Mammary epithelial cell (primary cell): ENCODE results near the gene IL17A.

Source experiments
- EZH2 ChIP-seq: IDR thresholded peaks from 2 replicates; pipeline ENCODE4 v1.6.1; 2012; ENCODE audit warnings: low read length, inconsistent platforms, borderline replicate concordance
- TF ChIP-seq, protein P1 (sequence below), 2 donors: IDR thresholded peaks in 1 of 2; conservative IDR thresholded peaks in 1 of 2; 2 replicates each; pipeline ENCODE4 v1.5.1; 2011 to 2012; ENCODE audit warnings: inconsistent platforms in 2 of 2, low read length in 2 of 2, mild to moderate bottlenecking in 2 of 2, control low read depth in 1 of 2, low read depth in 1 of 2; ENCODE audit not compliant: insufficient read depth in 1 of 2; ENCODE audit errors: extremely low read depth in 1 of 2

DNA sequence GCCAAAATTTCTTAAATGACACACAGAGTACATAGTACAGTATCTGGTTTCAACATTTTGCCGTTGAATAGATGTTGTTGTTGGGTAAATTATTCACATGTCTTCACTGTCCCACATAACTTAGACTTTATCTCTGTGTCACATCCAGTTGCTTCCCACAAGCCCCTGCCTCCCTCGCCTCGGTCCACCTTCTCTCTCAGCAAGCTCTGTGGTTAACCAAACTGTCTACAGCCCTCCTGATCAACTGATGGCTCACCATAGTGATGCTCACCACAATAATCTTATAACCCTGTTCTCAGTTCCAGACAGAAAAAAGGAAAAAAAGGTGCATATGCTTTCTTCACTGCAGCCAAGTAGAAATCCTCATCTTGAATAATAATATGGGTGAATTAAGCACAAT is 35.1 kb downstream of the IL17A start:
- TF ChIP-seq, protein P1, sequence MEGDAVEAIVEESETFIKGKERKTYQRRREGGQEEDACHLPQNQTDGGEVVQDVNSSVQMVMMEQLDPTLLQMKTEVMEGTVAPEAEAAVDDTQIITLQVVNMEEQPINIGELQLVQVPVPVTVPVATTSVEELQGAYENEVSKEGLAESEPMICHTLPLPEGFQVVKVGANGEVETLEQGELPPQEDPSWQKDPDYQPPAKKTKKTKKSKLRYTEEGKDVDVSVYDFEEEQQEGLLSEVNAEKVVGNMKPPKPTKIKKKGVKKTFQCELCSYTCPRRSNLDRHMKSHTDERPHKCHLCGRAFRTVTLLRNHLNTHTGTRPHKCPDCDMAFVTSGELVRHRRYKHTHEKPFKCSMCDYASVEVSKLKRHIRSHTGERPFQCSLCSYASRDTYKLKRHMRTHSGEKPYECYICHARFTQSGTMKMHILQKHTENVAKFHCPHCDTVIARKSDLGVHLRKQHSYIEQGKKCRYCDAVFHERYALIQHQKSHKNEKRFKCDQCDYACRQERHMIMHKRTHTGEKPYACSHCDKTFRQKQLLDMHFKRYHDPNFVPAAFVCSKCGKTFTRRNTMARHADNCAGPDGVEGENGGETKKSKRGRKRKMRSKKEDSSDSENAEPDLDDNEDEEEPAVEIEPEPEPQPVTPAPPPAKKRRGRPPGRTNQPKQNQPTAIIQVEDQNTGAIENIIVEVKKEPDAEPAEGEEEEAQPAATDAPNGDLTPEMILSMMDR (conservative IDR thresholded peaks at IDR 0.05 in 1 of 2, IDR thresholded peaks at IDR 0.05 in 1 of 2; ENCODE audit: extremely low read depth in 1 of 2, insufficient read depth in 1 of 2, low read depth in 1 of 2, low read length in 2 of 2), result no peak
- TF ChIP-seq EZH2, result no peak
